ENCODE results near the gene CHGA.

The CHGA gene

GRCh38 chr14:92926931-92927330, 4.0 kb downstream of the CHGA start:
- peaks cover 17% of the 10 kb centered on the region for H3K27me3 ChIP-seq (ENCODE audit: control insufficient read depth, insufficient read depth, low read length)
- no peak overlapping the region for H3K4me3 ChIP-seq (ENCODE audit: low read depth, low read length)
- no peaks in the 10 kb centered on the region for H3K36me3 ChIP-seq (ENCODE audit: control insufficient read depth, insufficient read depth, low read length)
- peaks cover 4% of the 10 kb centered on the region for H3K4me1 ChIP-seq (ENCODE audit: control insufficient read depth, insufficient read depth, low read length)
- H3K9ac ChIP-seq (ENCODE audit: low read depth, low read length), result no peak overlapping the region
- H3K9me3 ChIP-seq (ENCODE audit: control insufficient read depth, insufficient read depth, low read length), result no peaks in the 10 kb centered on the region

GRCh38 chr14:92927349-92928257, 4.7 kb downstream of the CHGA start:
- no peaks in the 10 kb centered on the region for H3K9me3 ChIP-seq (ENCODE audit: control insufficient read depth, insufficient read depth, low read length)
- no peak overlapping the region for H3K4me3 ChIP-seq (ENCODE audit: low read depth, low read length)
- peaks cover 11% of the 10 kb centered on the region for H3K27me3 ChIP-seq (ENCODE audit: control insufficient read depth, insufficient read depth, low read length)
- no peak overlapping the region for H3K9ac ChIP-seq (ENCODE audit: low read depth, low read length)
- no peaks in the 10 kb centered on the region for H3K36me3 ChIP-seq (ENCODE audit: control insufficient read depth, insufficient read depth, low read length)
- peaks cover 4% of the 10 kb centered on the region for H3K4me1 ChIP-seq (ENCODE audit: control insufficient read depth, insufficient read depth, low read length)

GRCh38 chr14:92928258-92928629, 5.3 kb downstream of the CHGA start:
- H3K27me3 ChIP-seq (ENCODE audit: control insufficient read depth, insufficient read depth, low read length), result peaks cover 10% of the 10 kb centered on the region
- no peaks in the 10 kb centered on the region for H3K9me3 ChIP-seq (ENCODE audit: control insufficient read depth, insufficient read depth, low read length)
- H3K36me3 ChIP-seq (ENCODE audit: control insufficient read depth, insufficient read depth, low read length), result no peaks in the 10 kb centered on the region
- no peak overlapping the region for H3K9ac ChIP-seq (ENCODE audit: low read depth, low read length)
- H3K4me3 ChIP-seq (ENCODE audit: low read depth, low read length), result no peak overlapping the region
- peaks cover 4% of the 10 kb centered on the region for H3K4me1 ChIP-seq (ENCODE audit: control insufficient read depth, insufficient read depth, low read length)

DNA sequence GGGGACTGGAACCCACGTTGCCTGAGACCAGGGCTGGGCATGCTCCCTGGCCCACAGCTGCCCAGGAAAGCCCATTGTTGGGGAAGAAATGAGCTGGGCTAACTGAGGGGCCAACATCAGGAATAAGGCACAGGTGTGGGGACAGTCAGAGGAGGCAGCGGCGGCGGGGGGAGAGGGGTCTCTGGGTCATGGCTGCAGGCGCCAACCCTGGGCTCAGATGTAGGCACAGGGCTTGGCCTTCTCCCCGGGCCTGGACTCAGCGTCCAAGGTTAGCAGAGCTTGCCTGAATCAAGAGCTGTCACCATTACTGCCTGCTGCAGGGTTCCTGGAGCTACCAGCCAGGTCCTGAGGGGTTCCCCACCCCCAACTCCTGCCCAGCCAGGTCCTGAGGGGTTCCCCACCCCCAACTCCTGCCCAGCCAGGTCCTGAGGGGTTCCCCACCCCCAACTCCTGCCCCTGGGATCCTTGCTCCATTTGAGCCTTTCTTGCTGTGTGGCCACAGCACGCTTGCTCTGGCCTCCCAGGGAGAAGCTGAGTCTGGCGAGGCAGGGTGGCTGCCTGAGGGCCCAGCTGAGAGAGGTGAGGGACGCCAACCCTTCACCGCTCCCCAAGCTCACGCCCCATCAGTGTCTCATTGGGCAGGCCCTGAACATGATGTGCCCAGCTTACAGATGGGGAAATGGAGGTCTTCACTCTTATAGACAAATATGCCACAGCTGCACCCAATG, 6.2 kb downstream of the CHGA start:
- H3K36me3 ChIP-seq (ENCODE audit: control insufficient read depth, insufficient read depth, low read length), result no peaks in the 10 kb centered on the region
- no peak overlapping the region for H3K9ac ChIP-seq (ENCODE audit: low read depth, low read length)
- H3K9me3 ChIP-seq (ENCODE audit: control insufficient read depth, insufficient read depth, low read length), result no peaks in the 10 kb centered on the region
- H3K27me3 ChIP-seq (ENCODE audit: control insufficient read depth, insufficient read depth, low read length), result peaks cover 10% of the 10 kb centered on the region
- no peak overlapping the region for H3K4me3 ChIP-seq (ENCODE audit: low read depth, low read length)
- H3K4me1 ChIP-seq (ENCODE audit: control insufficient read depth, insufficient read depth, low read length), result peaks cover 4% of the 10 kb centered on the region

- peaks cover 4% of the 10 kb centered on the region for H3K27me3 ChIP-seq (ENCODE audit: control insufficient read depth, insufficient read depth, low read length)
- no peak overlapping the region for H3K9ac ChIP-seq (ENCODE audit: low read depth, low read length)
- H3K9me3 ChIP-seq (ENCODE audit: control insufficient read depth, insufficient read depth, low read length), result no peaks in the 10 kb centered on the region
- no peaks in the 10 kb centered on the region for H3K36me3 ChIP-seq (ENCODE audit: control insufficient read depth, insufficient read depth, low read length)
- H3K4me3 ChIP-seq (ENCODE audit: low read depth, low read length), result no peak overlapping the region
- H3K4me1 ChIP-seq (ENCODE audit: control insufficient read depth, insufficient read depth, low read length), result no peaks in the 10 kb centered on the region
These were observed 7.0 kb downstream of the CHGA start for GRCh38 chr14:92929689-92930608.

GRCh38 chr14:92930737-92931602, 8.0 kb downstream of the CHGA start:
- Histone ChIP-seq H3K27me3 (ENCODE audit: control insufficient read depth, insufficient read depth, low read length) (no peaks in the 10 kb centered on the region), H3K9ac (ENCODE audit: low read depth, low read length) (no peak overlapping the region), H3K4me1 (ENCODE audit: control insufficient read depth, insufficient read depth, low read length) (no peaks in the 10 kb centered on the region), H3K36me3 (ENCODE audit: control insufficient read depth, insufficient read depth, low read length) (peaks cover 2% of the 10 kb centered on the region), H3K9me3 (ENCODE audit: control insufficient read depth, insufficient read depth, low read length) (no peaks in the 10 kb centered on the region), H3K4me3 (ENCODE audit: low read depth, low read length) (no peak overlapping the region)

DNA sequence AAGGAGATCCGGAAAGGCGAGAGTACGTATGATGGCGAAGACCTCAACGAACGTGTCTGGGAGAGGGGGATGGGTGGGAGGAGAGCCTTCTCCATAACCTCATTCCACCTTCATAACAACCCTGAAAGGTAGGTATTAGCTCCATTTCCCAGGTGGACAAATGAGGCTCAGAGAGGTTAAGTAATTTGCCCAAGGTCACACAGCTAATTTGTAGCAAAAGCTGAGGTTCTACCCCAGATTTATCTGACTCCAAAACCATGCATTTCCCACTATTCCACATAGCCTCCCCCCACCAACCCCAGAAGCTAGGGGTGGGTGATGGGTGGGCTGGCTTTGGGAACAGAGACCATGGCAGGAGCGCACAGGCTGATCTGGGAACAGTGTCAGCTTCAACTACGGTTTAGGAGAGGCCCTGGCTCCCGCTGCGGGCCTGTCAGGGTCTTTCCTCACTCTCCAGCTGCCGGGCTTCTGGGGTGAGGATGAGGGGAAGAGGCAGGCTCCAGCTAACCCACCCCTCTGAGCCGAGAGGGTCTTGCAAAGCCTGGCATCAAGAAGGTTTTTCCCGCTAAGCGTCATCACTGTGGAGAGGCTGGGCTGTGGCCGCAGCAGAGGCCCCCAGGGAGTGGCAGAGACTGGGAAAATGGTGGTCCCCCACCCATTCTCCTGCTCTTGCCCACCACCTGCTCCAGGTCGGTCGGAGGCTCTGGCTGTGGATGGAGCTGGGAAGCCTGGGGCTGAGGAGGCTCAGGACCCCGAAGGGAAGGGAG, 8.9 kb downstream of the CHGA start:
- Histone ChIP-seq H3K9ac (ENCODE audit: low read depth, low read length) (no peak overlapping the region), H3K4me3 (ENCODE audit: low read depth, low read length) (no peak overlapping the region), H3K4me1 (ENCODE audit: control insufficient read depth, insufficient read depth, low read length) (no peaks in the 10 kb centered on the region), H3K36me3 (ENCODE audit: control insufficient read depth, insufficient read depth, low read length) (peaks cover 2% of the 10 kb centered on the region), H3K27me3 (ENCODE audit: control insufficient read depth, insufficient read depth, low read length) (no peaks in the 10 kb centered on the region), H3K9me3 (ENCODE audit: control insufficient read depth, insufficient read depth, low read length) (no peaks in the 10 kb centered on the region)

GRCh38 chr14:92932448-92933395, 9.8 kb downstream of the CHGA start:
- Histone ChIP-seq H3K4me3 (ENCODE audit: low read depth, low read length) (no peak overlapping the region), H3K27me3 (ENCODE audit: control insufficient read depth, insufficient read depth, low read length) (no peaks in the 10 kb centered on the region), H3K36me3 (ENCODE audit: control insufficient read depth, insufficient read depth, low read length) (peaks cover 2% of the 10 kb centered on the region), H3K9ac (ENCODE audit: low read depth, low read length) (no peak overlapping the region), H3K9me3 (ENCODE audit: control insufficient read depth, insufficient read depth, low read length) (no peaks in the 10 kb centered on the region), H3K4me1 (ENCODE audit: control insufficient read depth, insufficient read depth, low read length) (no peaks in the 10 kb centered on the region)

DNA sequence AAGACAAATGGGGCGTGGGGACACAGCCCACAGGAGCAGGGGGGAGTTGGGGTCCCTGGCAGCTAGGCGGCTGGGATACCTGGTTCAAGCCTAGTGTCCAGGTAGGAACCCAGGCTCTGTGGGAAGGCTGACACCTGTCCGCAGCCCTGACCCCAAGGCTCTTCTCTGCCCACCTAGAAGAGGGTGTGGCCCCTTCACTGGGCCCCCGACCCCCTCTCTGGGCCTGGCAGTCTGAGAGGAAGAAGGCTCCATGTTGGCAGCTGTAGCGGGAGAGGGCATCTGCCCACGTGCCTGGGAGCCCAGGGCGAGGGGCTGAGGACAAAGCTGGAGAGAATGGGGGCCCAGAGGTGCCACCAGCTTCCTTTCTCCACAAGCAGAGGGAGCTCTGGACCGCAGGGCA, 10.5 kb downstream of the CHGA start:
- peaks cover 2% of the 10 kb centered on the region for H3K36me3 ChIP-seq (ENCODE audit: control insufficient read depth, insufficient read depth, low read length)
- H3K27me3 ChIP-seq (ENCODE audit: control insufficient read depth, insufficient read depth, low read length), result no peaks in the 10 kb centered on the region
- no peak overlapping the region for H3K4me3 ChIP-seq (ENCODE audit: low read depth, low read length)
- no peaks in the 10 kb centered on the region for H3K9me3 ChIP-seq (ENCODE audit: control insufficient read depth, insufficient read depth, low read length)
- no peaks in the 10 kb centered on the region for H3K4me1 ChIP-seq (ENCODE audit: control insufficient read depth, insufficient read depth, low read length)
- H3K9ac ChIP-seq (ENCODE audit: low read depth, low read length), result no peak overlapping the region

All from iPS-15b (cell line).